Breast epithelium (tissue), 3 donors: ENCODE results near the gene NUMB.

Experiments
- CTCF ChIP-seq, 3 donors: fragments of 450-650 bp; IDR thresholded peaks; one replicate each; pipeline ENCODE4 v1.5.1; 2016 to 2017; ENCODE audit warnings: antibody characterized with exemption in 3 of 3, mild to moderate bottlenecking in 3 of 3, moderate library complexity in 3 of 3
- POLR2AphosphoS5 ChIP-seq, 3 donors: sonication (generic); formaldehyde crosslinking; IDR thresholded peaks; one replicate each; pipeline ENCODE4 v1.6.1; 2017; ENCODE audit warnings: antibody characterized with exemption in 3 of 3

GRCh38 chr14:73468828-73469375 is 10.6 kb upstream of the NUMB start:
- no peak for TF ChIP-seq CTCF (IDR thresholded peaks at IDR 0.05)
- TF ChIP-seq POLR2AphosphoS5 (IDR thresholded peaks at IDR 0.05) = no peak
